GM12878 (cell line): ENCODE results near the gene BEST1. TPM values are rescaled to one million over a fixed set of nuclear protein-coding genes. Genes with fewer than 3 reads are reported as not detected.
A peak's percentile ranks its signal among the peaks of the same experiment; 100 is the strongest.

ENCODE experiments used
- ATF2 ChIP-seq: IDR thresholded peaks from 2 replicates; pipeline ENCODE4 v1.6.1; 2012; ENCODE audit warnings: low read length, inconsistent platforms
- ATF7 ChIP-seq: fragments of 450-650 bp; IDR thresholded peaks from 2 replicates; pipeline ENCODE4 v1.6.1; 2016; ENCODE audit warnings: low read depth, mild to moderate bottlenecking
- BACH1 ChIP-seq: fragments of 450-650 bp; IDR thresholded peaks from 2 replicates; pipeline ENCODE4 v1.6.1; 2017; ENCODE audit warnings: mild to moderate bottlenecking, borderline replicate concordance
- CREB1 ChIP-seq: IDR thresholded peaks from 2 replicates; pipeline ENCODE4 v1.6.1; 2012; ENCODE audit warnings: low read depth, mild to moderate bottlenecking, inconsistent platforms
- FOXM1 ChIP-seq: IDR thresholded peaks from 2 replicates; pipeline ENCODE4 v1.6.1; 2012; ENCODE audit warnings: low read depth, mild to moderate bottlenecking, inconsistent platforms, low read length, moderate library complexity
- JUND ChIP-seq: IDR thresholded peaks from 2 replicates; pipeline ENCODE4 v1.6.1; 2012; ENCODE audit warnings: low read depth, mild to moderate bottlenecking, low read length, improper control_type of control experiment, moderate library complexity
- NR2C2 ChIP-seq: IDR thresholded peaks from 2 replicates; pipeline ENCODE4 v1.6.1; 2011; ENCODE audit warnings: borderline replicate concordance, low read depth; ENCODE audit not compliant: control insufficient read depth, insufficient read length
- PKNOX1 ChIP-seq: fragments of 450-650 bp; IDR thresholded peaks from 2 replicates; pipeline ENCODE4 v1.6.1; 2016; ENCODE audit warnings: mild to moderate bottlenecking
- RB1 ChIP-seq: fragments of 450-650 bp; formaldehyde crosslinking; IDR thresholded peaks from 2 replicates; pipeline ENCODE4 v1.6.1; 2017; ENCODE audit warnings: mild to moderate bottlenecking, borderline replicate concordance
- TAF1 ChIP-seq: IDR thresholded peaks from 2 replicates; pipeline ENCODE4 v1.6.1; 2011; ENCODE audit warnings: mild to moderate bottlenecking, low read depth, low read length, borderline replicate concordance
- TBL1XR1 ChIP-seq: IDR thresholded peaks from 2 replicates; pipeline ENCODE4 v1.6.1; 2012; ENCODE audit warnings: low read depth, low read length, improper control_type of control experiment
- polyA plus RNA-seq, 11 experiments: library from polyadenylated mRNA; depleted of rRNA in 4 of 11; unstranded in 6 of 11; stranded (reverse) in 5 of 11; fragments of >200 nt; fragmentation: Nextera tagmentation in 4 of 11; fragmentation: Illumina TruSeq in 1 of 11; extraction: Ambion mirVana in 4 of 11; extraction: Trizol in 1 of 11; gene quantifications; 1 replicate in 1 of 11; 2 replicates in 10 of 11; pipeline versions ENCODE4 v1.2.1 to v1.2.3, GENCODE V29; 2011 to 2016; ENCODE audit warnings: inconsistent platforms in 2 of 11, missing spikeins in 2 of 11, low read depth in 1 of 11
- total RNA-seq, 4 experiments: library from RNA; depleted of rRNA in 3 of 4; stranded (reverse); fragments of >200 nt in 3 of 4; fragmentation: Illumina TruSeq in 1 of 4; extraction: Trizol in 1 of 4; gene quantifications; 2 replicates each; pipeline versions ENCODE4 v1.2.1 to v1.2.3, GENCODE V29; 2013 to 2021
- TF ChIP-seq, protein P1 (sequence below): IDR thresholded peaks from 2 replicates; pipeline ENCODE4 v1.6.1; 2012; ENCODE audit warnings: mild to moderate bottlenecking, low read depth, low read length

The BEST1 gene
- total and polyA plus RNA-seq, 10 of the 15 experiments (the other 5 are each of a cell fraction or from before 2014, with no cell fraction given) = 0.03 to 3.4 (median 0.15) TPM; not detected in 1

- TF ChIP-seq RB1 = peak; percentile 73; the same call in 1 of the 2 replicates
- TF ChIP-seq, protein P1, sequence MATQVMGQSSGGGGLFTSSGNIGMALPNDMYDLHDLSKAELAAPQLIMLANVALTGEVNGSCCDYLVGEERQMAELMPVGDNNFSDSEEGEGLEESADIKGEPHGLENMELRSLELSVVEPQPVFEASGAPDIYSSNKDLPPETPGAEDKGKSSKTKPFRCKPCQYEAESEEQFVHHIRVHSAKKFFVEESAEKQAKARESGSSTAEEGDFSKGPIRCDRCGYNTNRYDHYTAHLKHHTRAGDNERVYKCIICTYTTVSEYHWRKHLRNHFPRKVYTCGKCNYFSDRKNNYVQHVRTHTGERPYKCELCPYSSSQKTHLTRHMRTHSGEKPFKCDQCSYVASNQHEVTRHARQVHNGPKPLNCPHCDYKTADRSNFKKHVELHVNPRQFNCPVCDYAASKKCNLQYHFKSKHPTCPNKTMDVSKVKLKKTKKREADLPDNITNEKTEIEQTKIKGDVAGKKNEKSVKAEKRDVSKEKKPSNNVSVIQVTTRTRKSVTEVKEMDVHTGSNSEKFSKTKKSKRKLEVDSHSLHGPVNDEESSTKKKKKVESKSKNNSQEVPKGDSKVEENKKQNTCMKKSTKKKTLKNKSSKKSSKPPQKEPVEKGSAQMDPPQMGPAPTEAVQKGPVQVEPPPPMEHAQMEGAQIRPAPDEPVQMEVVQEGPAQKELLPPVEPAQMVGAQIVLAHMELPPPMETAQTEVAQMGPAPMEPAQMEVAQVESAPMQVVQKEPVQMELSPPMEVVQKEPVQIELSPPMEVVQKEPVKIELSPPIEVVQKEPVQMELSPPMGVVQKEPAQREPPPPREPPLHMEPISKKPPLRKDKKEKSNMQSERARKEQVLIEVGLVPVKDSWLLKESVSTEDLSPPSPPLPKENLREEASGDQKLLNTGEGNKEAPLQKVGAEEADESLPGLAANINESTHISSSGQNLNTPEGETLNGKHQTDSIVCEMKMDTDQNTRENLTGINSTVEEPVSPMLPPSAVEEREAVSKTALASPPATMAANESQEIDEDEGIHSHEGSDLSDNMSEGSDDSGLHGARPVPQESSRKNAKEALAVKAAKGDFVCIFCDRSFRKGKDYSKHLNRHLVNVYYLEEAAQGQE = no peak
- TF ChIP-seq JUND = no peak
- TF ChIP-seq ATF7 = no peak
- TF ChIP-seq FOXM1 = no peak
- no peak for TF ChIP-seq ATF2
- peak; percentile 68; the same call in 1 of the 2 replicates for TF ChIP-seq TBL1XR1
- TF ChIP-seq BACH1 = peak; percentile 54; the same call in 1 of the 2 replicates
- TF ChIP-seq CREB1 = 0 out of 2 replicates have a peak, but pooled peaks have one; percentile 14
- TF ChIP-seq NR2C2 = no peak
- TF ChIP-seq TAF1 = peak; percentile 43; the same call in 1 of the 2 replicates
- peak; percentile 48; the same call in 1 of the 2 replicates for TF ChIP-seq PKNOX1
- TF ChIP-seq, all 136 proteins: peak for 42
Measured at GRCh38 chr11:61967924-61968757, 18.0 kb downstream of the BEST1 start (continued).
